Spleen (tissue), 7 donors: Measurements from ENCODE around the gene ETNPPL.

ENCODE experiments used
- POLR2A ChIP-seq, 3 donors: fragments of 450-650 bp; IDR thresholded peaks; one replicate each; pipeline ENCODE4 v1.5.1; 2017; ENCODE audit warnings: antibody characterized with exemption in 3 of 3, mild to moderate bottlenecking in 1 of 3
- POLR2AphosphoS5 ChIP-seq, 3 donors: sonication (generic); formaldehyde crosslinking; IDR thresholded peaks; one replicate each; pipeline ENCODE4 v1.5.1; 2017; ENCODE audit warnings: antibody characterized with exemption in 3 of 3
- TF ChIP-seq, protein P1 (sequence below), 11 experiments: fragments of 200-600 bp in 7 of 11; fragments of 450-650 bp in 4 of 11; sonication (generic) in 4 of 11; IDR thresholded peaks in 8 of 11; conservative IDR thresholded peaks in 3 of 11; 1 replicate in 7 of 11; 2 replicates in 4 of 11; pipeline versions ENCODE4 v1.4.0 to v1.8.0; 2016 to 2021; ENCODE audit warnings: antibody characterized with exemption in 11 of 11, inconsistent platforms in 4 of 11, mild to moderate bottlenecking in 1 of 11
- donor health status: DM: no; HTN: no; CAD: no; lungs with moderate emphysema.
- donor health status: DM: no; HTN: no; CAD: no.
- donor health status: DM: no; HTN: no; CAD: no.

DNA sequence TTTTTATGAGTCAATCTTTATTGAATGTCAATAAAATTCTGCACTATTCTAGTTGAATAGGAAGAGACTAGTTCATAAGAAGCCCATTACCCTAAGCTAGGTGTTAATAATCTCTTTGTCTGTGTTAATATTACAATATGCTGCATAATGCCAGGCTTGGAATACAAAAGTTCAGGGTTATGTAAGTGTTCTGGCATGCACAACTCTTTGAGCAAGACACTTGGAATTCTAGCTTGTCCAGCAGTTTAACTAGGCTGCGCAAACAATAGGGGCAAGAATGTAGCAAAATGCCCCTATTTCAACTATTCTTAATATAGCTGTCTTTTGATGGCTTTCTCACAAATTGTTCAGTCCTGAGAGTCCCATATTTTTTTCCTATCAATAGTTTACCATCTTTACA, 31.3 kb upstream of the ETNPPL start:
- TF ChIP-seq, protein P1, sequence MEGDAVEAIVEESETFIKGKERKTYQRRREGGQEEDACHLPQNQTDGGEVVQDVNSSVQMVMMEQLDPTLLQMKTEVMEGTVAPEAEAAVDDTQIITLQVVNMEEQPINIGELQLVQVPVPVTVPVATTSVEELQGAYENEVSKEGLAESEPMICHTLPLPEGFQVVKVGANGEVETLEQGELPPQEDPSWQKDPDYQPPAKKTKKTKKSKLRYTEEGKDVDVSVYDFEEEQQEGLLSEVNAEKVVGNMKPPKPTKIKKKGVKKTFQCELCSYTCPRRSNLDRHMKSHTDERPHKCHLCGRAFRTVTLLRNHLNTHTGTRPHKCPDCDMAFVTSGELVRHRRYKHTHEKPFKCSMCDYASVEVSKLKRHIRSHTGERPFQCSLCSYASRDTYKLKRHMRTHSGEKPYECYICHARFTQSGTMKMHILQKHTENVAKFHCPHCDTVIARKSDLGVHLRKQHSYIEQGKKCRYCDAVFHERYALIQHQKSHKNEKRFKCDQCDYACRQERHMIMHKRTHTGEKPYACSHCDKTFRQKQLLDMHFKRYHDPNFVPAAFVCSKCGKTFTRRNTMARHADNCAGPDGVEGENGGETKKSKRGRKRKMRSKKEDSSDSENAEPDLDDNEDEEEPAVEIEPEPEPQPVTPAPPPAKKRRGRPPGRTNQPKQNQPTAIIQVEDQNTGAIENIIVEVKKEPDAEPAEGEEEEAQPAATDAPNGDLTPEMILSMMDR (IDR thresholded peaks at IDR 0.05 in 8 of 11, conservative IDR thresholded peaks at IDR 0.05 in 3 of 11), result no peak
- TF ChIP-seq POLR2AphosphoS5 (IDR thresholded peaks at IDR 0.05) (no peak), POLR2A (IDR thresholded peaks at IDR 0.05) (no peak)
